Stimulated activated CD4-positive, alpha-beta T cell treated with anti-CD3 and anti-CD28 coated beads, Interleukin-2, amount 100 ng/mL, for 4 hours (primary cell): Measurements from ENCODE around the gene TUBGCP6.
"Not testable (repeated sequence)": the region's sequence is repeated elsewhere in the genome, so short reads cannot be mapped to it uniquely, and the experiment has no call there.

Experiments
- DNase-seq: peaks from one replicate; pipeline ENCODE4 v3.0.0-alpha.2; 2020; ENCODE audit warnings: low read depth

TUBGCP6 gene

DNA sequence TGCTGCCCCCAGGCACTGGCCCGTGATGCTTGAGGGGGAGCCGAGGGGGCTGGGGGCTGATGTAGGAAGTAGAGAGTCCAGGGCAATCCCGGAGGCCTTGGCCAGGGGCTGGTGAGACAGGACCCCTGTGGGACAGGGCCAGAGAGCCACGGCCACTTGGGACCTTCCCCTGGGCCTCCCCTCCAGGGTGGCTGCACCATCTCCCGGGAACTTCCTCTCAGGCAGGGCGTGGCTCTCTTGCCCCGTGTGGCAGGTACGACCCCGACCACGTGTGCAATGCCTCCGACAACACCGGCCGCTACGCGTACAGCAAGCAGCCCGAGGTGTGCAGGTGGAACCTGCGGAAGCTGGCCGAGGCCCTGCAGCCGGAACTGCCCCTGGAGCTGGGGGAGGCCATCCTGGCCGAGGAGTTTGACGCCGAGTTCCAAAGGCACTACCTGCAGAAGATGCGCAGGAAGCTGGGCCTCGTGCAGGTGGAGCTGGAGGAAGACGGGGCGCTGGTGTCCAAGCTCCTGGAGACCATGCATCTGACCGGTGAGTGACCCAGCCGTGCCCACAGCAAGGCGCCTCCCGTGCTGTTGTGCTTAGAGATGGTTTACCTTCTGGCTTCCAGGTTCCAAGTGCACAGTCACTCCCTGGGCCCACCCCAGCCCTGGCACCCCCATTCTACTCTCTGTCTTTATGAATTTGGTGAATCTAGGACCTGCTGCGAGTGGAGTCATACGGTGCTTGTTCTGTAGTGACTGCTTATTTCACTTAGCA, 34.3 kb downstream of the TUBGCP6 start:
- DNase-seq, result no peak

DNA sequence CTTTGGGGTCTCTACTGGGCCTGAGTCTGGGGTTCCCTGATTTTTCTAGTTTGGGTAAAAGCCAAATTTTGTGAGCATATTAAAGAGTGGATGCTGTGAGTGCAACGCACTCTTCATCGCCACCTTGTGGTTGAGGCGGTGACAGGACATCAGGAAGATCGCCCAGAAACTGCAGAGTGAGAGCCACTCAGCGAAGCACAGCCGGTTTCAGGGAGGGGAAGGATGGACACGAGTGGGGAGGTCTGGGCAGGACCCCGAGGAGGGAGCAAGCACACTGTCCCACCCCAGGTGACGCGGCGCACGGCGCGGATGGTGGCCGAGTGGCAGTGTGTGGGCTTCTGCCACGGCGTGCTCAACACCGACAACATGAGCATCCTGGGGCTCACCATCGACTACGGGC, 34.9 kb downstream of the TUBGCP6 start:
- peak; percentile 49 for DNase-seq

DNA sequence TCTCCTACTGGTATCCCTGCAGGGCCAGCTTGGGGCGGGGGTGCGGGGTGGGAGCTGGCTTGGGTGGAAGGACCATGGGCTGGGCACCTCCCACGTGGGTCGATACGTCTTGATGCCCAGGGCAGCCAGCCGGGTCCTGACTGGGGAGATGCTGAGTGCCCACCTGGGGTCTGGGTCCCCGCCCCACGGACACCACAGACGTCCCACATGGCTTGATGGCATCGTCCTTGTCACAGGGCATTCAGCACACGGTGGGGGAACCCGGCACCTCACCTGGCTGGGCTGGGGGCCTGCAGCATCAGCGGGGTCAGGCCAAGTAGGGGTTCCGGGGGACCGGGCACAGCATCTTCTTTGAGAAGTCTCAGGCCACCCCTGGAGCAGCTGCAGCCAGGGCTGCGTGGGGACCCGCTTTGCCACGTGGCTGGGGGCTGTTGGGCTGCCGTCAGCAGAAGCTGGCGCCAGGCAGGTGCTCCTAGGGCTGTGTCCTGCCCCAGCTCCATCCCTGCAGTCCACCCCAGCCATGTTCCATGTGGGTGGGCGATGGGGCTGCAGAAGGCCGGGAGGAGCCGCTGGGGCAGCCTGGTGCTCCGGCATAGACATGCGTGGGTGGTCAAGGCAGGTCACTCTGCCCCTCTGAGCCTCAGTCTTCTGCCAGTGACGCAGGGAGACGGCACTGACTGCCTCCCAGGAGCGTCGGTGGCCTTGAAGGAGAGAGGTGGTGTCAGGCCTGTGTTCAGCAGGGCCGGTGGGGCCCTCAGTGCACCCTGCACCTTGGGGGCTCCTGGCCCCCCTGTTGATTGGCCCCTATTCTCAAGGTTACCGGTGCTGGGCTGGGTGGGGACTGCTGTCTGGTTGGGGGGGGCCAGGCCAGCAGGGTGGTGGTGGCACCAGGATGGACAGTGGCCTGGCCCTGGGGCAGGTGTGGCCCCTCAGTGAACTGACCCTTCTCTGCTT, 35.6 kb downstream of the TUBGCP6 start:
- no peak for DNase-seq

DNA sequence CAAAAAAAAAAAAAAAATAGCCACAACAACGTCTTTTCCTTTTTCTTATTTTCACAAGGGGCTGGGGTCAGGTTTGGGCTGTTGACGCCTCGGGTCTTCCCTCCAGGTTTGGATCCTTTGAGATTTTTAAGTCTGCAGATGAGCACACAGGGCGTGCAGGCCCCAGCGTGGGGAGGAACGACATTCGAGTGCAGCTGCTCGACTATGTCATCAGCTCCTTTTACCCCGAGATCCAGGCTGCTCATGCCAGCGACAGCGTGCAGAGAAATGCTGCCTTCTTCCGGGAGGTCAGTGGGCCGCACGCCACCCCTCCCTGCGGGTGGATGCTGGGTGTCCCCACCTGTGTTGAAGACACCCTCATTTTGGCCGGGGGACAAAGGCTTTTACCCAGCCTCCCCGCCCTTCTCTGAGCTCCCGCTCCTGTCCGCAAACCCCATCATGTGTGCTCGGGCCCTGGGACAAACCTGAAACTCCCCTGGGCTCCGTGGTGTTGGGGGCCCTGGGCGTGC, 36.3 kb downstream of the TUBGCP6 start:
- no peak for DNase-seq

DNA sequence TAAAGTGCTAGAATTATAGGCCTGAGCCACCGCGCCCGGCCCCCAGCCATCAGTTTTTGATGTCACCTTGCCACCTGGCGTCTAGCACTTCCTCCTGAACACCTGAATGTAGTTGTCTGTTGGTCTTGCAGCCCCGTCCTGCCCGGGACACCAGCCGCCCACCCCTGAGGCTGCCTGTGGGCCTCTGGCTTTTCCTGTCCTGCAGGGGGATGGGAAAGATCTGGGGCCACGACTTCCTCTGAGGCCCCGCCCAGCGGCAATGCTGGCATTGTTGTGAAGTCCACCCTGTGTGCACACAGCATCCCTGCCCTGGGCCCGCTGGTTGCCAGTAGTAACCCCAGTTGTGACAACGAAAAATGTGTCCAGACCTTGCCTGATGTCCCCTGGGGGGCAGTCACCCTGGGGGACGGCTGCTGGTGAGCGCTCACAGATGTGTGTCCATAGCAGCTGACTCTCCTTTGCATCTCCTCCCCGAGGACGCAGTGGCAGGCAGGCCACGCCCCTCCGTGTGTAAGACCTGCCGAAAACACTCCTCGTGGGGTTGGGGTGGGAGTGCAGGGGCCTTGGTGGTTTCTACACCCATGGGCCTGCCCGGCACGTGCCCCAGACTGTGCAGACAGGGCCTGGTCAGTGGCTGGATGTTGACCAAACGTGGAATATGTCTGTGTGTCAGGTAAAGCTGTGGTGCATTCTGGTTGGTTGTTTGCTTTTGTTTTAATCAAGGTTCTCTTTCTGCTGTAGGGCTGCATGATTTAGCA, 37.3 kb downstream of the TUBGCP6 start:
- DNase-seq, result no peak

DNA sequence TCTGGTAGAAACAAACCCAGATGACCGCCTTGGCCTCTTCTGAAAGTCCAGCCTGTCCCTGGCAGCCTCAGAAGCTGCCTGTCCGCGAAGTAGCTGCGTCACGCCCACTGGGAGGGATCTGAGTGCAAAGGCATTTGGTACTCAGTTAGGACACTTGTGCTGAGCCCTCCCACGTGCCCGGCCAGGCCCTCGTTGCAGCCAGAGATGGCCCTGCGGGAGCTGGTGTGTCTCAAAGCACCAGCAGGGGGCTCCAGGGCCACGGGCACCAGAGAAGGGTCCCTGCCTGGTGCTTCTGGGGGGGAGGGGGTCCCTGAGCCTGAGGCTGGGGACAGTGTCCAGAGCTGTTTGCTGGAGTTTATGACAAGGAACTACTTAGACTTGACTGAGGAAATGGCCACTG, 38.2 kb downstream of the TUBGCP6 start:
- DNase-seq, result no peak

DNA sequence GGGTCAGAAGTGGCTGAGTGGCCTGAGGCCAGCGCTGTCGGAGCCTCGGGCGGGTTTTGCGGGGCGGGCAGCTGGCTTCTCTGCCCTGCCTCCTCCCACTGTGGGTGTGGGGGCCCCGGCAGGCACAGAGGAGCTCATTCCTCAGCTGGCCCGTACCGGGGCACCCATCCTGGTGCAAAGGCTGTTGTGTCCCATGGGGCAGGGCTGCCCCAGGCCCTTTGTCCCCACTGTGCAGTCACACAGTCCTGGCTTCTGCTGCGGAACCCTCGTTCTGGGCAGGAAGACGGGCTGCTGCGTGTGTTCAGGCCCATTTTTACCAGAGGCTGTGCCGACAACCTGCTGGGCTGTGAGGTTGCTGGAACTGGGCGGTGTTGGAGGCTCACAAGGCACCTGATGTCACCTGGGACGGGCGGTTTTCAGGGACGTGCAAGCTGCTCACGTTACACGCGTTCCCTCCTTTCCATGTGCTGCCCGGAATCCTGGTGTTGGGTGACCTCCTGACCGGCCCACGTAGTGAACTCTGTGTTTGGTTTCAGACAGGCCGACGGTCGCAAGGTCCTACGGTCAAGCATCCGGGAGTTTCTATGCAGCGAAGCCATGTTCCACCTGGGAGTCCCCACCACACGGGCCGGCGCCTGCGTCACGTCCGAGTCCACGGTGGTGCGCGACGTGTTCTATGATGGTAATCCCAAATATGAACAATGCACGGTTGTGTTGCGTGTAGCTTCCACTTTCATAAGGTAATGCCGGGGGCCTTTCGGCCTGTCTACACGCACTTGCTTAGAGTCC, 38.8 kb downstream of the TUBGCP6 start:
- DNase-seq, result no peak

DNA sequence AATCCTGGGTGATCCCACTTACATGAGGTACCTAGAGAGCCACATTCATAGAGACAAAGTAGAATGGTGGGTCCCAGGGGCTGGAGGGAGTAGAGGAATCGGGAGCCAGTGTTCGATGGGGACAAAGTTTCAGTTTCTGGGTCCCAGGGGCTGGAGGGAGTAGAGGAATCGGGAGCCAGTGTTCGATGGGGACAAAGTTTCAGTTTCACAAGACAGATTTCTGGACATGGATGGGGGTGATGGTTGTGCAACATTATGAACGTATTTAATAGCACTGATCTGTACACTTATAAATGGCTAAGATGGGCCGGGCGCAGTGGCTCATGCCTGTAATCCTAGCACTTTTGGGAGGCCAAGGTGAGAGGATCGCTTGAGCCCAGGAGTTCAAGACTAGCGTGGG, 39.8 kb downstream of the TUBGCP6 start:
- not testable (repeated sequence) for DNase-seq

DNA sequence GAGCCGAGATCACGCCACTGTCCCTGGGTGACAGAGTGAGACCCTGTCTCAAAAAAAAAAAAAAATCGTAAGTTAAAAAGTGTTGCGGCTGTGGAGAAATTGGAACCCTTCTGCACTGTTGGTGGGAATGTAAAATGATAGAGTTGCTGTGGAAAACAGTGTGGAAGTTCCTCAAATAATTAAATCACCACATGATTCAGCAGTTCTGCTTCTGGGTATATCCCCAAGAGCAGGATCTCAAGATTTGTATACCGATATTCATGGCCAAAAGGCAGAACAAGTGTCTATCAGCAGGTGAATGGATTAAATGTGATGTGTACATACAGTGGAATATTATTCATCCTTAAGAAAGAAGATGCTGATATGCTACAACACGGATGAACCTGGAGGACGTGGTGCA, 40.3 kb downstream of the TUBGCP6 start:
- DNase-seq, result no peak

DNA sequence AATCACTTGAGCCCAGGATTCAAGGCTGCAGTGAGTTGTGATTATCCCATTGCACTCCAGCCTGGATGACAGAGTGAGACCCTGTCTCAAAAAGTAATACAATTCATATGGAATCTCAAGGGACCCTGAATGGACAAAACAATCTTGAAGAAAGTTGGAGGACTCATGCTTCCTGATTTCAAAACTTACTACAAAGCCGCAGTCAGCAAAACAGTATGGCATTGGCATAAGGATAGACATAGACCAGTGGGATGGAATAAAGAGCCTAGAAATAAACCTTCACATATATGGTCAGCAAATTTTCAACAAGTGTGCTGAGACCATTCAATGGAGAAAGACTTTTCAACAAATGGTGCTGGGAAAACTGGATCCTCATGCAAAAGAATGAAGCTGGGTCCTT, 41.5 kb downstream of the TUBGCP6 start:
- no peak for DNase-seq

DNA sequence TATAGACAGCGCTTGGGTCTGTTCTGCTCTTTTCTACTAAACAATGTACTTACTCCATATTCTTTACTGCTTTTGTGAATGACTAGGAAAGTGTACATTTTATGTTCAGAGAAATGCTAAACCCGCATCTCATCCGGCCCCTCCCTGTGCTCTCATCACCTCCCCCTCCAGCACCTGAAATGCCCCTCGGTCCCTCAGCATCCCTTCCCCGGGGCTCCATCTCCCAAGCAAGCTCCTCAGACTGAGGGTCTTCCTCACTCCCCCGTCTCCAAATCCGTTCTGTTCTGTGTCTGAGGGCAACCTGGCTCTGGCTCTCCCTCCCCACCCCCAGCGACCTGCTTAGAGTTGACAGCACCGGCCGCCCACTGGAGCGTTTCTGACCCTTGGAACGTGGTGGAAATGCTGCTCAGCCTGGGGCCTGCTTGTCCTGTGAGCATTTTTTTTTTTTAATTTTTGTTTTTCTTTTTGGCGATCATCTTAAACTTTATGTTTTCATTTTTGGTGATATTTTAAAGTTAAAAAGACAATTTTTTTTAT, 42.6 kb downstream of the TUBGCP6 start:
- DNase-seq, result no peak

DNA sequence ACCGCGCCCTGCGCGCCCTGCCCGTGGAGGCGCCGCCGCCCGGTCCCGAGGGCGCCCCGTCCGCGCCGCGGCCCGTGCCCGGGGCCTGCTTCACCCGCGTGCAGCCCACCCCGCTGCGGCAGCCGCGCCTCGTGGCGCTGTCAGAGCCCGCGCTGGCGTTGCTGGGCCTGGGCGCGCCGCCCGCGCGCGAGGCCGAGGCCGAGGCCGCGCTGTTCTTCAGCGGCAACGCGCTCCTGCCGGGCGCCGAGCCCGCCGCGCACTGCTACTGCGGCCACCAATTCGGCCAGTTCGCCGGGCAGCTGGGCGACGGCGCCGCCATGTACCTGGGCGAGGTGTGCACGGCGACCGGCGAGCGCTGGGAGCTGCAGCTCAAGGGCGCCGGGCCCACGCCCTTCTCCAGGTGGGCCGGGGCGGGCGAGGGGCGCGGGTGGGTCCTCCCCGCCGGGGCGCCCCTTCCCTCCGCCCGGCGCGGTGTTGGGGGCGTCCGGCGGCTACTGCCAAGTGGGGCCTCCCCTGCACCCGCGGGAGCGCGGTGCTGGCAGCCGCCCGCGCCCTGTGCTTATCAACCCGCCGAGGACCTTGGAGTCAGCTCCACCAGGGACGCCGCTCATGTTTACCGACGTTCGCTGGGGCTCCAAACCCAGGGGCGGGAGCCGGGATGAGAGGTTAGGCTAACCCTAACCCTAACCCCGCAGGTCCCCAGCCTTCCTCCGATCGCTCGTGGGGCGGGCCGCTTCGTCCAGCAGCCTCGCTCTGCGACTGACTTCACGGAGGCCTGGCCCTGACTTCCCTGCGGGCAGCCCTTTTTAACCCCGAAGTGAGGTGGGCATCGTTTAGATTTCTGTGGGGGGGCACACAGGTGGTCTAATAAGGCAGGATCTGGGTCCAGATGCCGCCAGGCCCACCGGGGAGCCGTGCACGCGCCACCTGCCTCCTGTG, 43.4 kb downstream of the TUBGCP6 start:
- DNase-seq, result no peak

DNA sequence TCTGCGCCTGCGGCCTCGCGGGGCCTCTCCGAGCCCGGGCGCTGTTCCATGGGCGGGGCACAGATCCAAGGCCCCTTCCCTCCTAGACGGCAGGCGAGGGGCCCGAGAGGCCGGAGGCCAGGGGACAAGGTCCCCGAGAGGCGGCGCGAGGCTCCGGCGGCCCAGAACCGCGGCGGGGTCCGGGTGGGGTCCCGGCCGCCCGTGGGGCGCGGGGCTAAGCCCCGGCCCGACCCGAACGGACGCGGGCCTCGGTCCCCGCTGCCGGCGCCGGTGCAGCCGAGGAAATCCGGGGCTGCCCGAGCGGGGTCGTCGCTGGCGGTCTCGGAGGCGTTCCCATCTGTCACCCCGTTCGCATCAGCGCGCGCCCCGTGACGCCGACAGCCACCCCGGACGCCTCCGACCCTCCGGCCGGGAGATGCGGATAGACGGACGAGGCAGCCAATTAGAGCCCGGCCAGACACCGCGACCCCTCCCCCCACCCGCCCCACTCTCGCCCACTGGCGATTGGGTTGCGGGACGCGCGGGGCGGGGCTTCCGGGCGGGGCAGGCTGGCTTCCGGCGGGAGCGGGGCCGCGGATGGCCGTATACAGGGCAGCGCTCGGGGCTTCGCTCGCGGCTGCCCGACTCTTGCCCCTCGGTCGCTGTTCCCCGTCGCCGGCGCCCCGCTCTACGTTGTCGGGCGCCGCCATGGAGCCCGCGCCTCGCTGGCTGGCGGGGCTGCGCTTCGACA, 44.2 kb downstream of the TUBGCP6 start, which contains the start of gene SELENOO:
Gene SELENOO (plus strand): TSS at position 551 of the 730 bp plus-strand sequence. CDS start 26 bp downstream, at position 577.
- DNase-seq, result peak; percentile 87

DNA sequence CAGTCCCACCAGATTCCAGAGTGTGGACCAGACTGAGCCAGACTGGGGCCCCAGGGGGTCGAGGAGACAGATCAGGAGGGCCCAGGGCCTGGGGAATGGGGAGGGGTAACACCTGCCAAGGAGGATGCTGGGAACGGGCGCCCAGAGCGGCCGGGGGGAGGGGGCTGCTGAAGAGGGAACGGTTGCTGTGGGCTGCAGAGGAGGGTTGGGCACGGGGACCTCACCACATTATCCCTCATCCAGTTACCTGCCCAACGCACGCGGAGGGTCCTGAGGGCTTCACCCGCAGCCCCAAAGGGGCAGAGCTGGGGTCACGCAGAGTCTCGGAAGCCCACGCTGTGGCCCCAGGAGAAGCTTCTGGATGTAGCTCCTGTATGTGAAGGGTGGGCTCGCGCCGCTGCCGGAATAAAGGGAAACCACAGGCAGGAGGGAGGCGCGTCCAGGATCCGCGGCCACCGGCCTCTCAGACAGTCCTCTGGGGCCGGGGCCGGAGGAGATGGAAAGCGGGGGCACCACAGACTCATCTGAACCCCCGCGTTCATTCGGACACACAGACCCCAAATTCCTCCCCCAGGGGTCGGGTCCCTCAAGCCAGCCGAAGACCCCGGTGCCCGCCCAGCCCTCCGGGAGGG, 44.9 kb downstream of the TUBGCP6 start:
- no peak for DNase-seq

DNA sequence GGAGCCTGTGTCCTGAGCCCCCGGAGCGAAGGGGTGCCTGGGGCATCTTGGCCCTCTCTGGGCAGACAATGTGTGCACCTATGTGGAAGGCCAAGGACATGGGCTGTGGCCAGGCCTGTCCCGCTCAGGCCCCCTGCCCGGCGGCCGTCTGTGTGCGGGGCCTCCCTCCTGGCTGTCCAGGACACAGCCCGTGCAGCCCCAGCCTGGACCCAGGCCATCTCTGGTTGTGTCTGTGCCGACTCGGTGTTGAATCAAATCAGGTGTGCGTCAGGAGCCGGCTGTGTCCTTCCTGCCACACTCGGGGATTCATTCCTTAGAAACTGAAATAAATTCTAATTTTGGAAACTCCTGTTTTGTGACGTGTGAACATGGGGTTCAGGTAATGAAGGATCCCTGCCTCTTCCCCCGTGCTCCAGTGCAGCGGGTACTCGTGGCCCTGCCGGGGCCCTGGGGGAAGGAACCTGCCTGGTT, 45.5 kb downstream of the TUBGCP6 start:
- DNase-seq, result no peak

DNA sequence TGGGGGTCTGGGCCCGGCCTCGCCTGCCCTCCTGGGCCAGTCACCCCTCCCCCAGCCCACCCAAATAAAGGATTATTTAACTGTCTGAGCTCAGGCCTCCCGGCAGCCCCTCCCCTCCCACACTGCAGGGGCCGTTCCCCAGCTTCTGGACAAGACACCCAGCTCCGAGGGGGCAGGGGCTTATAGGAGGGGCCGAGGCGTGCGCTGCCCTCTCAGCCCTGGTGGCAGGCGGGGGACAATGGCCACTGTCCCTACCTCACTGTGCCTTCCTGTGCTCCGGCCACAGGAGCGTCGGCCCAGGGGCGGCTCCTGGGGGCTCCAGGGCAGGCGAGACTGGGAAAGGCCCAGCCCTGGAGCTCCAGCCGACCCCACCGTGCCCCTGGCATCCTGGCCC, 46.2 kb downstream of the TUBGCP6 start:
- DNase-seq, result no peak

DNA sequence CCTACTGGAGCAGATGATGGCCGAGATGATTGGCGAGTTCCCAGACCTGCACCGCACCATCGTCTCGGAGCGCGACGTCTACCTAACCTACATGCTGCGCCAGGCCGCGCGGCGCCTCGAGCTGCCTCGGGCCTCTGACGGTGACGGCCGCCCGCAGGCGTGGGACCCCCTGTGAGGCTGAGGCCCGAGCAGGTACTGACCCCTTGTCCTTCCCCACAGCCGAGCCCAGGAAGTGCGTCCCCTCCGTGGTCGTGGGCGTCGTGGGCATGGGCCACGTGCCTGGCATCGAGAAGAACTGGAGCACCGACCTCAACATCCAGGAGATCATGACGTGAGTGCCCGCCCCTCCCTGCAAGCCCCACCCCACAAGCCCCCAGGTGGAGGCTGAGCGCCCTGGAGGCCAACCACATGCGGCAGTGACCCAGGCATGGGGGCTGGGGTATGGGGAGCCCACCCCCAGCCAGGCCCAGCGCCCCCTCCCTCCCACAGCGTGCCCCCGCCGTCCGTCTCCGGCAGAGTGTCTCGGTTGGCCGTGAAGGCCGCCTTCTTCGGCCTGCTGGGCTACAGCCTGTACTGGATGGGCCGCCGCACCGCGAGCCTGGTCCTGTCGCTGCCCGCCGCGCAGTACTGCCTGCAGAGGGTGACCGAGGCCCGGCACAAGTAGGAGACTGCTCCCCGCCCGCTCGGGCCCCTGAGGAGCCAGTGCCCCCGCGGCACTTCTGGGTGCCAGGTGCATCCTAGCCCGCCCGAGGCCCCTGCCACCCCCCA, 46.8 kb downstream of the TUBGCP6 start:
- no peak for DNase-seq
